Measurements from ENCODE around the gene IPO13.

Gene IPO13

GRCh38 chr1:43921022-43921421 lies 25.7 kb upstream of the IPO13 start:
- H3K36me3 ChIP-seq: no peaks in the 10 kb centered on the region
- no peak for TF ChIP-seq CTCF (IDR thresholded peaks at IDR 0.05; ENCODE audit: low read depth, low read length)
- H3K27me3 ChIP-seq (ENCODE audit: insufficient read depth, low read depth, severe bottlenecking): no peaks in the 10 kb centered on the region
- H3K27ac ChIP-seq: no peak overlapping the region
- no peaks in the 10 kb centered on the region for H3K9me3 ChIP-seq (ENCODE audit: severe bottlenecking)
- DNase-seq: no peak
- H3K4me3 ChIP-seq (ENCODE audit: low read depth, low read length): no peak overlapping the region

- Histone ChIP-seq H3K4me3 (ENCODE audit: low read depth, low read length) (no peak overlapping the region), H3K27ac (no peak overlapping the region), H3K36me3 (no peaks in the 10 kb centered on the region), H3K27me3 (ENCODE audit: insufficient read depth, low read depth, severe bottlenecking) (no peaks in the 10 kb centered on the region), H3K9me3 (ENCODE audit: severe bottlenecking) (no peaks in the 10 kb centered on the region)
- no peak for TF ChIP-seq CTCF (IDR thresholded peaks at IDR 0.05; ENCODE audit: low read depth, low read length)
- peak; percentile 45 for DNase-seq
These were observed 22.2 kb upstream of the IPO13 start for GRCh38 chr1:43924516-43924915.

DNA sequence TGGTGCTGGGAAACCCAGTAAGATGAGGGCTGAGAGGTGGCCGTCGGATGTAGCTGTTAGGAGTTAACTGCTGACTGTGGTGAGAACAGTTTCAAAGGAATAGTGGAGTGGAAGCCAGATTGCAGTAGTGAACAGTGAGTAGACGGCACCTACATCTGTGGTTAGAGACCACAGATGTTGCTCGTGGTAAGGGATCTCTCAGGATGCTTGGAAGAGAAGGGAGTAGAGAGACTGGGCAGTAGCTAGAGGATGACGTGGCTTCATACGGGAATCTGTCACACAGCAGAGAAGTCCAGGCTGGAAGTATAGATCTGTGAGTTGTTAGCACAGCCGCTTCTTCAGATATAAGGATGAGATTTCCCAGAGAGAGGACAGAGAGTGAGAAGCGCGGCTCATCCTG lies 20.9 kb upstream of the IPO13 start:
- H3K36me3 ChIP-seq: no peaks in the 10 kb centered on the region
- TF ChIP-seq CTCF (IDR thresholded peaks at IDR 0.05; ENCODE audit: low read depth, low read length): no peak

DNA sequence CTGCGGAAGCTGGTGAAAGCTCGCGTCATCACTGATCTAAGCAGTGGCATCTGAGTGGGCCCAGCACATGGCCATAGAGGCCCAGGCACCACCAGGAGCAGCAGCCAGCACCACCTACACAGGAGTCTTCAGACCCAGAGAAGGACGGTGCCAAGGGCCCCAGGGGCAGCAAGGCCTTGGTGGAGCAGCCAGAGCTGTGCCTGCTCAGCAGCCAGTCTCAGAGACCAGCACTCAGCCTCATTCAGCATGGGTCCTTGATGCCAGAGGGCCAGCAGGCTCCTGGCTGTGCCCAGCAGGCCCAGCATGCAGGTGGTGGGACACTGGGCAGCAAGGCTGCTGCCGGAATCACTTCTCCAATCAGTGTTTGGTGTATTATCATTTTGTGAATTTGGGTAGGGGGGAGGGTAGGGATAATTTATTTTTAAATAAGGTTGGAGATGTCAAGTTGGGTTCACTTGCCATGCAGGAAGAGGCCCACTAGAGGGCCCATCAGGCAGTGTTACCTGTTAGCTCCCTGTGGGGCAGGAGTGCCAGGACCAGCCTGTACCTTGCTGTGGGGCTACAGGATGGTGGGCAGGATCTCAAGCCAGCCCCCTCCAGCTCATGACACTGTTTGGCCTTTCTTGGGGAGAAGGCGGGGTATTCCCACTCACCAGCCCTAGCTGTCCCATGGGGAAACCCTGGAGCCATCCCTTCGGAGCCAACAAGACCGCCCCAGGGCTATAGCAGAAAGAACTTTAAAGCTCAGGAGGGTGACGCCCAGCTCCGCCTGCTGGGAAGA lies 16.4 kb upstream of the IPO13 start:
- no peak overlapping the region for H3K27ac ChIP-seq
- peak; percentile 43 for DNase-seq

More for the DNA sequence above, 20.9 kb upstream of the IPO13 start:
- Histone ChIP-seq H3K27ac (no peak overlapping the region), H3K9me3 (ENCODE audit: severe bottlenecking) (no peaks in the 10 kb centered on the region), H3K27me3 (ENCODE audit: insufficient read depth, low read depth, severe bottlenecking) (no peaks in the 10 kb centered on the region), H3K4me3 (ENCODE audit: low read depth, low read length) (no peak overlapping the region)
- no peak for DNase-seq

DNA sequence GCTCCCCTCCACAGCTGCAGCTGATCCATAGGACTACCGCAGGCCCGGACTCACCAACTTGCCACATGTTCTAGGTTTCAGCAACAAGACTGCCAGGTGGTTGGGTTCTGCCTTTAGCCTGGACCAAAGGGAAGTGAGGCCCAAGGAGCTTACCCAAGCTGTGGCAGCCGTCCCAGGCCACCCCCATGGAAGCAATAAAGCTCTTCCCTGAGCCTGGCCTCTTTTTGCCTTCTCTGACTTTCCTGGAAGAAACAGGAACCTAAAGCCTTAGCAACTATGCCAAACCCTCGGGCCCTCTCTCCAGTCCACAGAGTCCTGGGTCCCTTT lies 15.8 kb upstream of the IPO13 start:
- Histone ChIP-seq H3K36me3 (no peaks in the 10 kb centered on the region), H3K27me3 (ENCODE audit: insufficient read depth, low read depth, severe bottlenecking) (no peaks in the 10 kb centered on the region), H3K27ac (no peak overlapping the region)

More for the DNA sequence above, 16.4 kb upstream of the IPO13 start:
- Histone ChIP-seq H3K4me3 (ENCODE audit: low read depth, low read length) (no peak overlapping the region), H3K9me3 (ENCODE audit: severe bottlenecking) (no peaks in the 10 kb centered on the region), H3K27me3 (ENCODE audit: insufficient read depth, low read depth, severe bottlenecking) (no peaks in the 10 kb centered on the region), H3K36me3 (no peaks in the 10 kb centered on the region)
- peak; percentile 76 for TF ChIP-seq CTCF (IDR thresholded peaks at IDR 0.05; ENCODE audit: low read depth, low read length)

More for the DNA sequence above, 15.8 kb upstream of the IPO13 start:
- DNase-seq: no peak
- no peak for TF ChIP-seq CTCF (IDR thresholded peaks at IDR 0.05; ENCODE audit: low read depth, low read length)
- H3K9me3 ChIP-seq (ENCODE audit: severe bottlenecking): no peaks in the 10 kb centered on the region
- H3K4me3 ChIP-seq (ENCODE audit: low read depth, low read length): no peak overlapping the region
